Hepatocyte (in vitro differentiated cells): Measurements from ENCODE around the gene PRKG1. TPM values are rescaled to one million over a fixed set of nuclear protein-coding genes. Genes with fewer than 3 reads are reported as not detected.

Source experiments
- DNase-seq: peaks from one replicate; pipeline ENCODE4 v3.0.0-alpha.2; 2016; ENCODE audit warnings: low spot score
- H2AFZ ChIP-seq: fragments of 200-600 bp; sonication (generic); 2 replicates; pipeline ENCODE4 v1.6.0; 2016; ENCODE audit warnings: antibody characterized with exemption, mild to moderate bottlenecking
- H3K27ac ChIP-seq: fragments of 200-600 bp; sonication (generic); 2 replicates; pipeline ENCODE4 v1.5.1; 2016; ENCODE audit warnings: mild to moderate bottlenecking
- H3K27me3 ChIP-seq: fragments of 200-600 bp; sonication (generic); 2 replicates; pipeline ENCODE4 v1.6.1; 2016
- H3K36me3 ChIP-seq: fragments of 200-600 bp; sonication (generic); replicated peaks from 2 replicates; pipeline ENCODE4 v1.5.1; 2016; ENCODE audit warnings: low read depth; ENCODE audit not compliant: insufficient read depth
- H3K4me1 ChIP-seq: fragments of 200-600 bp; sonication (generic); 2 replicates; pipeline ENCODE4 v1.5.1; 2016; ENCODE audit warnings: mild to moderate bottlenecking, moderate library complexity; ENCODE audit not compliant: insufficient read depth
- H3K4me2 ChIP-seq: fragments of 200-600 bp; sonication (generic); 2 replicates; pipeline ENCODE4 v1.6.0; 2016
- H3K4me3 ChIP-seq: fragments of 200-600 bp; sonication (generic); 2 replicates; pipeline ENCODE4 v1.5.1; 2016; ENCODE audit warnings: mild to moderate bottlenecking
- H3K79me2 ChIP-seq: fragments of 200-600 bp; sonication (generic); 2 replicates; pipeline ENCODE4 v1.6.0; 2017; ENCODE audit warnings: mild to moderate bottlenecking
- H3K9me2 ChIP-seq: fragments of 200-600 bp; sonication (generic); replicated peaks from 2 replicates; pipeline ENCODE4 v1.6.0; 2017; ENCODE audit warnings: mild to moderate bottlenecking; ENCODE audit not compliant: insufficient read depth
- H3K9me3 ChIP-seq: fragments of 200-600 bp; sonication (generic); 2 replicates; pipeline ENCODE4 v1.5.1; 2016; ENCODE audit warnings: low read depth, mild to moderate bottlenecking
- H4K20me1 ChIP-seq: fragments of 200-600 bp; sonication (generic); 2 replicates; pipeline ENCODE4 v1.6.0; 2016; ENCODE audit warnings: mild to moderate bottlenecking; ENCODE audit not compliant: insufficient read depth, poor library complexity, severe bottlenecking
- CTCF ChIP-seq: fragments of 200-600 bp; sonication (generic); IDR thresholded peaks from 2 replicates; pipeline ENCODE4 v1.5.1; 2016; ENCODE audit warnings: antibody characterized with exemption, mild to moderate bottlenecking; ENCODE audit not compliant: poor library complexity
- EZH2 ChIP-seq: fragments of 200-600 bp; sonication (generic); IDR thresholded peaks from 2 replicates; pipeline ENCODE4 v1.6.1; 2016; ENCODE audit warnings: antibody characterized with exemption, mild to moderate bottlenecking, borderline replicate concordance
- EZH2phosphoT487 ChIP-seq: fragments of 200-600 bp; sonication (generic); IDR thresholded peaks from one replicate; pipeline ENCODE4 v1.6.1; 2018; ENCODE audit warnings: antibody characterized with exemption, mild to moderate bottlenecking, low read depth, moderate library complexity; ENCODE audit not compliant: unreplicated experiment, severe bottlenecking
- WGBS: methylation state at CpG from one replicate; pipeline ENCODE4 v1.1.6; 2016; ENCODE audit warnings: low lambda C conversion rate; ENCODE audit errors: missing lambda C conversion rate; 5-methylcytosine and 5-hydroxymethylcytosine counted together
- polyA plus RNA-seq: library from polyadenylated mRNA; unstranded; fragments of >200 nt; fragmentation: Nextera tagmentation; extraction: Ambion mirVana; gene quantifications from 2 replicates; pipeline ENCODE4 v1.2.1, GENCODE V29; 2016
- total RNA-seq: library from RNA; depleted of rRNA; stranded (reverse); fragments of >200 nt; gene quantifications from 2 replicates; pipeline ENCODE4 v1.2.3, GENCODE V29; 2014

PRKG1 gene
- total and polyA plus RNA-seq, 2 experiments from 2014 or later: 4.0 to 8.1 TPM

GRCh38 chr10:52279546-52279945, 1205.3 kb downstream of the PRKG1 start:
- TF ChIP-seq EZH2phosphoT487 (no peak), EZH2 (no peak), CTCF (no peak)
- H3K4me3 ChIP-seq: no peak overlapping the region
- H3K9me2 ChIP-seq: no peaks in the 10 kb centered on the region
- no peak overlapping the region for H3K4me2 ChIP-seq
- WGBS: 92% methylated on average over 3 of the region's 3 CpGs
- no peaks in the 10 kb centered on the region for H4K20me1 ChIP-seq
- no peaks in the 10 kb centered on the region for H3K9me3 ChIP-seq
- no peak for DNase-seq
- no peak overlapping the region for H3K27ac ChIP-seq
- H3K4me1 ChIP-seq: no peaks in the 10 kb centered on the region
- no peaks in the 10 kb centered on the region for H3K36me3 ChIP-seq
- H3K27me3 ChIP-seq: no peaks in the 10 kb centered on the region
- no peak overlapping the region for H2AFZ ChIP-seq
- H3K79me2 ChIP-seq: no peaks in the 10 kb centered on the region

- TF ChIP-seq EZH2: no peak
- TF ChIP-seq CTCF: no peak
- TF ChIP-seq EZH2phosphoT487: no peak
- Histone ChIP-seq H3K4me3 (no peak overlapping the region), H3K79me2 (no peaks in the 10 kb centered on the region), H3K9me3 (no peaks in the 10 kb centered on the region), H4K20me1 (no peaks in the 10 kb centered on the region), H3K27me3 (no peaks in the 10 kb centered on the region), H3K9me2 (no peaks in the 10 kb centered on the region), H3K4me1 (no peaks in the 10 kb centered on the region), H3K4me2 (no peak overlapping the region), H3K27ac (no peak overlapping the region), H3K36me3 (no peaks in the 10 kb centered on the region), H2AFZ (no peak overlapping the region)
- no peak for DNase-seq
- WGBS: 97% methylated on average over 1 of the region's 1 CpG
Observed at GRCh38 chr10:52280051-52280450, 1205.8 kb downstream of the PRKG1 start.

GRCh38 chr10:52283174-52283573, 1208.9 kb downstream of the PRKG1 start:
- TF ChIP-seq EZH2 (no peak), CTCF (no peak), EZH2phosphoT487 (no peak)
- Histone ChIP-seq H3K27me3 (no peaks in the 10 kb centered on the region), H3K4me3 (no peak overlapping the region), H4K20me1 (no peaks in the 10 kb centered on the region), H3K36me3 (no peaks in the 10 kb centered on the region), H3K9me2 (no peaks in the 10 kb centered on the region), H3K79me2 (no peaks in the 10 kb centered on the region), H3K27ac (no peak overlapping the region), H3K4me2 (no peak overlapping the region), H3K4me1 (no peaks in the 10 kb centered on the region), H3K9me3 (no peaks in the 10 kb centered on the region), H2AFZ (no peak overlapping the region)
- no peak for DNase-seq
- WGBS: 90% methylated on average over 2 of the region's 2 CpGs
